Measurements from ENCODE around the gene LYSET. TPM values are rescaled to one million over a fixed set of nuclear protein-coding genes. Genes with fewer than 3 reads are reported as not detected.
"Not testable (repeated sequence)": the region's sequence is repeated elsewhere in the genome, so short reads cannot be mapped to it uniquely, and the experiment has no call there.

The LYSET gene, protein sequence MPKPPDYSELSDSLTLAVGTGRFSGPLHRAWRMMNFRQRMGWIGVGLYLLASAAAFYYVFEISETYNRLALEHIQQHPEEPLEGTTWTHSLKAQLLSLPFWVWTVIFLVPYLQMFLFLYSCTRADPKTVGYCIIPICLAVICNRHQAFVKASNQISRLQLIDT
- total RNA-seq = 13.1 and 14.1 TPM in 2 replicates

DNA sequence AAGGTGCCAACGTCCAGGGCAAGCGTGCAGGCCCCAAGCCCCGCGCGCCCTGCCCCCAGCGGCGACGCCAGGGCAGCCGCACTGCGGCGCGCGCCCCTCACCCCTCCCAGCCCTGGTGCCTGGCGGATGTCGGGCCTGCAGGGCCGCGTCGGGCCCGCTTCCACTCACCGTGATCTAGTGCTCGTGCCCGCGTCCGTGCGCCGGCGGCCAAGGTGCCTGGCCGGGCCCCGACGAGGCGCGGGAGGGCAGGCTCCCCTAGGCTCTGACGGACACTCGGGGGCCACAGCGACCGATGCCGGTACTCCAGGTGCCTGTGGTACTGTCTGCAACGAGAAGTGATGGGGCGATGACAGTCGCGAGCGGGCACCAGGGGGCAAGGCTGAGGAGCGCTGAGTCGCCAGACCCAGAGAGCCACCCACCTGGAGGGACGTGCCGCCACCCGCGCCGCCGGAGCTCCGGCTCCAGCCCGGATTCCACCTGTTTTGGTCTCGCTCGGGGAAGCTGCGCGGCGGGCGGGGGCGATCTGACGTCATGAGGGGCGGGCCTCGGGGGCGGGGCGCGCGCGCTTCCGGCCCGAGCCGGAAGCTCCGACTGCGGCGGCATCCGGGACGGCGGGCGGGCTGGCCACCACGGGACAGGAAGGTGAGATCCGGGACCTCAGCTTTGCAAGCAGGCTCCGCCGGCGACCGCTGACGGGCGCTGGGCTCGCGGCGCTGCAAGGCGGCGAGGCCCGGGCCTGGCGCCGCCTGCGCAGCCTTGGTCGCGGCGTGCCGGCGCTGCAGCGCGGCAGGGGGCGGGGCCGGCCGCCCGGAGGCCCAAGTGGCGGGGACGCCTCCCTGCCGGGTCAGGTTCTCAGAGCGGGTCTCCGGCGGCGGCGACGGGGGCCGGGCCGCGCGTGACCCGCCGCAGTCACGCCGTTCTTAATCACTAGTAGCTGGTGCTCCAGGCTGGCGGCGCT, at the start of gene LYSET, which contains the start of gene MOAP1:
Gene LYSET, plus strand, starts transcription at position 927 of the 958 bp plus-strand sequence. CDS start 89 bp downstream, outside the sequence.
Gene MOAP1, minus strand, starts transcription at position 507 of the 958 bp plus-strand sequence. CDS start 655 bp downstream, outside the sequence.
- peak within 1 kb of the TSS; percentile 89 for H3K27ac Mint-ChIP-seq
- peaks cover 17% of the 10 kb centered on the region for H3K36me3 Mint-ChIP-seq (ENCODE audit: low read depth)
- peaks cover 38% of the 10 kb centered on the region for H3K4me1 Mint-ChIP-seq (ENCODE audit: low read depth)
- peak; percentile 87 for DNase-seq (ENCODE audit: low spot score)
- intact Hi-C loops (cut with micrococcal nuclease) = loop anchor here (1.0 to 10.0 kb wide), 7 partner anchors 23 to 1970 kb away; partner anchors contain the start of genes BTBD7, DICER1, GOLGA5 and GON7
- H3K9me3 Mint-ChIP-seq = no peaks in the 10 kb centered on the region
- H3K4me3 Mint-ChIP-seq = peak within 1 kb of the TSS; percentile 95
- no peaks in the 10 kb centered on the region for H3K27me3 Mint-ChIP-seq (ENCODE audit: insufficient read depth)

DNA sequence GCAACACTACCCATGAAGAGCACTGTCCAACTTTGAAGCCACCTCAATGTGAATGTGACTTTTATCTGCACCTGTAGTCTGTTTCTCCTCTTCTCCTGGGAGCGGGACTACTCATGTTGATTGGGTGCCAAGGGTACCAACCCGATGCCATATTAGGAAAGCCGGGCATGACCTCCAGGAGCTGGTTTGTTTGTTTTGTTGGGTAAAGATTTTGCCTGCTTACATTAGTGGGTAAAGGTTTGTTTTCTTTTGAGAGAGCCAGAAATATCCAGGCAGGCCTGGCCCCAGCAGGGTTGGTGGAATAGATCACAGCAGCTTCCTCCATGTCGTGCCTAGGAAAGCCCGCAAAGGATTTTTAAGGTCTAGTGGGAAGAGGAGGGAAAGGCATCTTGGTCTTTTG, 49.7 kb upstream of the LYSET start:
- no peak overlapping the region for H3K27ac Mint-ChIP-seq
- intact Hi-C loops (cut with micrococcal nuclease) = loop anchor here (5.0 kb wide), 1 partner anchor 33 kb away; no protein-coding TSS in a partner anchor

GRCh38 chr14:93136009-93136408, 49.1 kb upstream of the LYSET start:
- DNase-seq (ENCODE audit: low spot score) = no peak
- H3K27me3 Mint-ChIP-seq (ENCODE audit: insufficient read depth) = no peaks in the 10 kb centered on the region
- H3K9me3 Mint-ChIP-seq = no peaks in the 10 kb centered on the region
- H3K36me3 Mint-ChIP-seq (ENCODE audit: low read depth) = no peaks in the 10 kb centered on the region
- intact Hi-C loops (cut with micrococcal nuclease) = loop anchor here (5.0 kb wide), 1 partner anchor 34 kb away; no protein-coding TSS in a partner anchor
- no peak overlapping the region for H3K27ac Mint-ChIP-seq
- no peak overlapping the region for H3K4me3 Mint-ChIP-seq
- peaks cover 5% of the 10 kb centered on the region for H3K4me1 Mint-ChIP-seq (ENCODE audit: low read depth)

More for the DNA sequence above, 49.7 kb upstream of the LYSET start:
- Mint-ChIP-seq H3K4me3 (no peak overlapping the region), H3K4me1 (ENCODE audit: low read depth) (peaks cover 5% of the 10 kb centered on the region), H3K9me3 (no peaks in the 10 kb centered on the region), H3K36me3 (ENCODE audit: low read depth) (no peaks in the 10 kb centered on the region), H3K27me3 (ENCODE audit: insufficient read depth) (no peaks in the 10 kb centered on the region)
- DNase-seq (ENCODE audit: low spot score) = no peak

DNA sequence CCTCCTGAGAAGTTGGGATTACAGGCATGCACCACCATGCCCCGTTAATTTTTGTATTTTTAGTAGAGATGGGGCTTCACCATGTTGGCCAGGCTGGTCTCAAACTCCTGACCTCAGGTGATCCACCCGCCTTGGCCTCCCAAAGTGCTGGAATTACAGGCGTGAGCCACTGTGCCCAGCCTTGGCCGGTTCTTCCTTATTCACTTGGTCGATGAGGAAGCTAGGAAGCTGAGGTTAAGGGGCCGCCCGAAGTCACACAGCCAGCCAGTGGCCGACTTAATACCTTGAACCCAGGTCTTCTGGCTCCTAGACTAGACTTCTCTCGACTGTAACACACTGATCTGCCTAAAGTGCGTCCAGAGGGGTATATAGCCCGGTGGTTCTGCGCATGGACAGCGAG, 48.6 kb upstream of the LYSET start:
- H3K4me3 Mint-ChIP-seq; H3K9me3 Mint-ChIP-seq; H3K36me3 Mint-ChIP-seq (ENCODE audit: low read depth); H3K4me1 Mint-ChIP-seq (ENCODE audit: low read depth); H3K27me3 Mint-ChIP-seq (ENCODE audit: insufficient read depth); DNase-seq (ENCODE audit: low spot score); H3K27ac Mint-ChIP-seq: not testable (repeated sequence)
- intact Hi-C loops (cut with micrococcal nuclease) = loop anchor here (5.0 kb wide), 1 partner anchor 34 kb away; no protein-coding TSS in a partner anchor

- H3K27me3 Mint-ChIP-seq (ENCODE audit: insufficient read depth) = no peaks in the 10 kb centered on the region
- intact Hi-C loops (cut with micrococcal nuclease) = loop anchor here (2.0 to 5.0 kb wide), 2 partner anchors 36 to 47 kb away; partner anchors contain the start of genes LYSET and MOAP1
- H3K36me3 Mint-ChIP-seq (ENCODE audit: low read depth) = no peaks in the 10 kb centered on the region
- H3K9me3 Mint-ChIP-seq = no peaks in the 10 kb centered on the region
- H3K4me1 Mint-ChIP-seq (ENCODE audit: low read depth) = peaks cover 5% of the 10 kb centered on the region
- no peak for DNase-seq (ENCODE audit: low spot score)
- no peak overlapping the region for H3K27ac Mint-ChIP-seq
- H3K4me3 Mint-ChIP-seq = no peak overlapping the region
Observed at GRCh38 chr14:93137864-93138263, 47.3 kb upstream of the LYSET start.

- intact Hi-C loops (cut with micrococcal nuclease) = no loop called here
- Mint-ChIP-seq H3K4me1 (ENCODE audit: low read depth) (peaks cover 5% of the 10 kb centered on the region), H3K4me3 (no peak overlapping the region)
Observed at GRCh38 chr14:93142854-93143652, 42.1 kb upstream of the LYSET start.

GRCh38 chr14:93146119-93146518, 39.0 kb upstream of the LYSET start:
- DNase-seq (ENCODE audit: low spot score) = no peak
- Mint-ChIP-seq H3K27me3 (ENCODE audit: insufficient read depth) (no peaks in the 10 kb centered on the region), H3K36me3 (ENCODE audit: low read depth) (no peaks in the 10 kb centered on the region), H3K27ac (no peak overlapping the region), H3K9me3 (no peaks in the 10 kb centered on the region), H3K4me3 (no peak overlapping the region), H3K4me1 (ENCODE audit: low read depth) (no peaks in the 10 kb centered on the region)
- intact Hi-C loops (cut with micrococcal nuclease) = no loop called here

More at GRCh38 chr14:93142854-93143652, 42.1 kb upstream of the LYSET start:
- Mint-ChIP-seq H3K27ac (no peak overlapping the region), H3K27me3 (ENCODE audit: insufficient read depth) (no peaks in the 10 kb centered on the region), H3K9me3 (no peaks in the 10 kb centered on the region), H3K36me3 (ENCODE audit: low read depth) (no peaks in the 10 kb centered on the region)
- no peak for DNase-seq (ENCODE audit: low spot score)

GRCh38 chr14:93148979-93149378, 36.1 kb upstream of the LYSET start:
- intact Hi-C loops (cut with micrococcal nuclease) = no loop called here
- H3K27ac Mint-ChIP-seq = no peak overlapping the region
- no peaks in the 10 kb centered on the region for H3K36me3 Mint-ChIP-seq (ENCODE audit: low read depth)
- DNase-seq (ENCODE audit: low spot score) = no peak
- H3K4me1 Mint-ChIP-seq (ENCODE audit: low read depth) = no peaks in the 10 kb centered on the region
- no peaks in the 10 kb centered on the region for H3K9me3 Mint-ChIP-seq
- no peak overlapping the region for H3K4me3 Mint-ChIP-seq
- no peaks in the 10 kb centered on the region for H3K27me3 Mint-ChIP-seq (ENCODE audit: insufficient read depth)

- intact Hi-C loops (cut with micrococcal nuclease) = no loop called here
- no peak overlapping the region for H3K27ac Mint-ChIP-seq
Observed at GRCh38 chr14:93150227-93151208, 34.6 kb upstream of the LYSET start.

GRCh38 chr14:93153121-93153520, 32.0 kb upstream of the LYSET start:
- H3K36me3 Mint-ChIP-seq (ENCODE audit: low read depth) = no peaks in the 10 kb centered on the region

More at GRCh38 chr14:93150227-93151208, 34.6 kb upstream of the LYSET start:
- DNase-seq (ENCODE audit: low spot score) = no peak
- Mint-ChIP-seq H3K4me3 (no peak overlapping the region), H3K4me1 (ENCODE audit: low read depth) (no peaks in the 10 kb centered on the region), H3K9me3 (no peaks in the 10 kb centered on the region), H3K36me3 (ENCODE audit: low read depth) (no peaks in the 10 kb centered on the region), H3K27me3 (ENCODE audit: insufficient read depth) (no peaks in the 10 kb centered on the region)

GRCh38 chr14:93155667-93156066, 29.4 kb upstream of the LYSET start:
- no peaks in the 10 kb centered on the region for H3K4me1 Mint-ChIP-seq (ENCODE audit: low read depth)
- no peak overlapping the region for H3K27ac Mint-ChIP-seq
- no peaks in the 10 kb centered on the region for H3K9me3 Mint-ChIP-seq
- DNase-seq (ENCODE audit: low spot score) = no peak
- peaks cover 2% of the 10 kb centered on the region for H3K27me3 Mint-ChIP-seq (ENCODE audit: insufficient read depth)
- H3K4me3 Mint-ChIP-seq = no peak overlapping the region
- H3K36me3 Mint-ChIP-seq (ENCODE audit: low read depth) = no peaks in the 10 kb centered on the region
- intact Hi-C loops (cut with micrococcal nuclease) = no loop called here

More at GRCh38 chr14:93153121-93153520, 32.0 kb upstream of the LYSET start:
- no peak overlapping the region for H3K4me3 Mint-ChIP-seq
- no peaks in the 10 kb centered on the region for H3K4me1 Mint-ChIP-seq (ENCODE audit: low read depth)
- intact Hi-C loops (cut with micrococcal nuclease) = no loop called here
- DNase-seq (ENCODE audit: low spot score) = no peak
- no peak overlapping the region for H3K27ac Mint-ChIP-seq
- no peaks in the 10 kb centered on the region for H3K9me3 Mint-ChIP-seq
- peaks cover 2% of the 10 kb centered on the region for H3K27me3 Mint-ChIP-seq (ENCODE audit: insufficient read depth)
